ENCODE measurements around the gene ATP2B3. TPM values are rescaled to one million over a fixed set of nuclear protein-coding genes. Genes with fewer than 3 reads are reported as not detected.
A peak's percentile ranks its signal among the peaks of the same experiment; 100 is the strongest.
"Not testable (repeated sequence)": the region's sequence is repeated elsewhere in the genome, so short reads cannot be mapped to it uniquely, and the experiment has no call there.

The ATP2B3 gene
- polyA plus RNA-seq, 3 donors, result 0.01 TPM; not detected in 2

GRCh38 chrX:153603131-153603656, 85.8 kb downstream of the ATP2B3 start:
- Histone ChIP-seq H3K4me3 (replicated peaks in 1 of 3; ENCODE audit: low read depth in 2 of 3, low read length in 3 of 3) (no peak overlapping the region), H3K36me3 (replicated peaks in 1 of 2; ENCODE audit: control insufficient read depth in 1 of 2, insufficient read depth in 2 of 2, low read length in 2 of 2) (no peaks in the 10 kb centered on the region), H4K20me1 (ENCODE audit: insufficient read depth, low read length) (no peaks in the 10 kb centered on the region), H3K4me1 (ENCODE audit: control insufficient read depth in 1 of 2, insufficient read depth in 2 of 2, low read length in 2 of 2) (peaks cover 15% of the 10 kb centered on the region in 2 donors), H3K9ac (ENCODE audit: insufficient read depth, low read length, poor library complexity, severe bottlenecking) (no peak overlapping the region), H3K79me2 (ENCODE audit: insufficient read depth, low read length) (peaks cover 4% of the 10 kb centered on the region), H3K9me3 (replicated peaks in 1 of 2; ENCODE audit: control insufficient read depth in 1 of 2, insufficient read depth in 1 of 2, low read length in 2 of 2) (no peaks in the 10 kb centered on the region), H2AFZ (ENCODE audit: insufficient read depth, low read depth, low read length, poor library complexity, severe bottlenecking) (no peak overlapping the region), H3K27ac (ENCODE audit: low read depth in 1 of 2, low read length in 2 of 2) (no peak overlapping the region), H3K27me3 (ENCODE audit: control insufficient read depth in 2 of 2, insufficient read depth in 2 of 2, low read length in 2 of 2) (no peaks in the 10 kb centered on the region), H3K4me2 (replicated peaks; ENCODE audit: extremely low read depth, low read length, poor library complexity, severe bottlenecking) (no peak overlapping the region)
- peaks cover 26% of the 10 kb centered on the region for H3K4me1 Mint-ChIP-seq
- no peak for DNase-seq
- 96% methylated on average over 14 of the region's 17 CpGs for WGBS (ENCODE audit: insufficient coverage)
- H3K36me3 Mint-ChIP-seq, result no peaks in the 10 kb centered on the region
- intact Hi-C loops (cut with micrococcal nuclease), result no loop called here
- peaks cover 0 to 9% (median 4%) of the 10 kb centered on the region in 7 donors for H3K9me3 Mint-ChIP-seq
- no peak for TF ChIP-seq CTCF (IDR thresholded peaks at IDR 0.05)
- no peak overlapping the region for H3K27ac Mint-ChIP-seq
- peaks cover 3 to 37% (median 5%) of the 10 kb centered on the region in 3 donors for H3K27me3 Mint-ChIP-seq (ENCODE audit: low read depth in 3 of 3)
- no peak overlapping the region for H3K4me3 Mint-ChIP-seq

- intact Hi-C loops (cut with micrococcal nuclease); H3K79me2 ChIP-seq (ENCODE audit: insufficient read depth, low read length); H3K4me3 Mint-ChIP-seq; H2AFZ ChIP-seq (ENCODE audit: insufficient read depth, low read depth, low read length, poor library complexity, severe bottlenecking); H3K9me3 Mint-ChIP-seq; H3K9me3 ChIP-seq (replicated peaks in 1 of 2; ENCODE audit: control insufficient read depth in 1 of 2, insufficient read depth in 1 of 2, low read length in 2 of 2); H3K27ac ChIP-seq (ENCODE audit: low read depth in 1 of 2, low read length in 2 of 2); DNase-seq; H3K36me3 ChIP-seq (replicated peaks in 1 of 2; ENCODE audit: control insufficient read depth in 1 of 2, insufficient read depth in 2 of 2, low read length in 2 of 2); H3K27me3 ChIP-seq (ENCODE audit: control insufficient read depth in 2 of 2, insufficient read depth in 2 of 2, low read length in 2 of 2); H4K20me1 ChIP-seq (ENCODE audit: insufficient read depth, low read length); H3K4me3 ChIP-seq (replicated peaks in 1 of 3; ENCODE audit: low read depth in 2 of 3, low read length in 3 of 3); H3K4me2 ChIP-seq (replicated peaks; ENCODE audit: extremely low read depth, low read length, poor library complexity, severe bottlenecking); H3K36me3 Mint-ChIP-seq; H3K9ac ChIP-seq (ENCODE audit: insufficient read depth, low read length, poor library complexity, severe bottlenecking): not testable (repeated sequence)
- Mint-ChIP-seq H3K27me3 (ENCODE audit: low read depth in 3 of 3) (peaks cover 3 to 44% (median 10%) of the 10 kb centered on the region in 3 donors), H3K4me1 (peaks cover 35% of the 10 kb centered on the region), H3K27ac (peak overlapping the region in 1 of 7 donors; percentile 60)
- peaks cover 19 to 25% of the 10 kb centered on the region in 2 donors for H3K4me1 ChIP-seq (ENCODE audit: control insufficient read depth in 1 of 2, insufficient read depth in 2 of 2, low read length in 2 of 2)
- WGBS (ENCODE audit: insufficient coverage), result 91% methylated on average over 5 of the region's 18 CpGs
Measured at GRCh38 chrX:153604666-153605380, 87.4 kb downstream of the ATP2B3 start.

Measured in CD14-positive monocyte (primary cell).